Spleen (tissue), 7 donors: ENCODE results near the gene USE1.

ENCODE experiments used
- POLR2A ChIP-seq, 3 donors: fragments of 450-650 bp; IDR thresholded peaks; one replicate each; pipeline ENCODE4 v1.5.1; 2017; ENCODE audit warnings: antibody characterized with exemption in 3 of 3, mild to moderate bottlenecking in 1 of 3
- POLR2AphosphoS5 ChIP-seq, 3 donors: sonication (generic); formaldehyde crosslinking; IDR thresholded peaks; one replicate each; pipeline ENCODE4 v1.5.1; 2017; ENCODE audit warnings: antibody characterized with exemption in 3 of 3
- TF ChIP-seq, protein P1 (sequence below), 11 experiments: fragments of 200-600 bp in 7 of 11; fragments of 450-650 bp in 4 of 11; sonication (generic) in 4 of 11; IDR thresholded peaks in 8 of 11; conservative IDR thresholded peaks in 3 of 11; 1 replicate in 7 of 11; 2 replicates in 4 of 11; pipeline versions ENCODE4 v1.4.0 to v1.8.0; 2016 to 2021; ENCODE audit warnings: antibody characterized with exemption in 11 of 11, inconsistent platforms in 4 of 11, mild to moderate bottlenecking in 1 of 11
- donor health status: DM: no; HTN: no; CAD: no; lungs with moderate emphysema.
- donor health status: DM: no; HTN: no; CAD: no.
- donor health status: DM: no; HTN: no; CAD: no.

DNA sequence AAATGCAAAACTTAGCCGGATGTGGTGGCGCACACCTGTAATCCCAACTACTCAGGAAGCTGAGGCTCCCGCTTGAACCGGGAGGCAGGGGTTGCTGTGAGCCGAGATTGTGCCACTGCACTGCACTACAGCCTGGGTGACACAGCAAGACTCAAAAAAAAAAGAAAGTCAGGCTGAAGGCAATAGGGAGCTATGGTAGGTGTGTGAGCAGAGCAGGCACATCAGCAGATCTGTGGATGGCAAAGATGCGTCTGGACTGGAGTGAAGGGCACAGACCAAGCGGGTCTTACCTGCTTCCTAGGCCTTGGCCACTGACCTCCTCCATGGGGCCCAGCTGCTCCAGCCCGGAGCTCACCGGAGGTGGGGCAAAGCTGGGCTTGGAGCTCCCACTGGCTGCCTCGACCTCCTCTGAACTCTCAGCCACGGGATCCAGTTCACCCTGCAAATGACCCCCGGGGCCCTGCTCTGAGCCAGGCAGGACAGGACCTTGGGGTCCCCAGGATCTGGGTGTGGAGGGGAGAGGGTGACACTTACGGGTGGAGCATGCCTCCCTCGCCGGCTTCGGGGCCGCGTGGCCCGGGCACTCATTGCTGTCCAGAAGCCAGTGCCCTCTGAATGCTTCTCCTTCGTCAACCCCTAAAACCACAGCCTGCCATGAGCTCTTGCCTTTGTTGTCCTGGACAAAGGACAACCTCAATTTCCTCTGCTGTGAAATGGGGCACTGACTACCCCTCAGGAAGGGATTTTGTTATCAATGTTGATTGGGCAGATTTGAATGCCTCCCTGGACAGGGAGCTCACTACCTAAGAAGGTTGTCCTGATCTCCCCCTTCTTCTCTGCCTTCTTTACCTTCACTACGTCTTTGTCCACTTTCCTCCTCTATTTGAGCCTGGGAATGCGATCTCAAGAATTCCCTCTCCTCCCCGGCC lies 48.8 kb downstream of the USE1 start:
- TF ChIP-seq, protein P1, sequence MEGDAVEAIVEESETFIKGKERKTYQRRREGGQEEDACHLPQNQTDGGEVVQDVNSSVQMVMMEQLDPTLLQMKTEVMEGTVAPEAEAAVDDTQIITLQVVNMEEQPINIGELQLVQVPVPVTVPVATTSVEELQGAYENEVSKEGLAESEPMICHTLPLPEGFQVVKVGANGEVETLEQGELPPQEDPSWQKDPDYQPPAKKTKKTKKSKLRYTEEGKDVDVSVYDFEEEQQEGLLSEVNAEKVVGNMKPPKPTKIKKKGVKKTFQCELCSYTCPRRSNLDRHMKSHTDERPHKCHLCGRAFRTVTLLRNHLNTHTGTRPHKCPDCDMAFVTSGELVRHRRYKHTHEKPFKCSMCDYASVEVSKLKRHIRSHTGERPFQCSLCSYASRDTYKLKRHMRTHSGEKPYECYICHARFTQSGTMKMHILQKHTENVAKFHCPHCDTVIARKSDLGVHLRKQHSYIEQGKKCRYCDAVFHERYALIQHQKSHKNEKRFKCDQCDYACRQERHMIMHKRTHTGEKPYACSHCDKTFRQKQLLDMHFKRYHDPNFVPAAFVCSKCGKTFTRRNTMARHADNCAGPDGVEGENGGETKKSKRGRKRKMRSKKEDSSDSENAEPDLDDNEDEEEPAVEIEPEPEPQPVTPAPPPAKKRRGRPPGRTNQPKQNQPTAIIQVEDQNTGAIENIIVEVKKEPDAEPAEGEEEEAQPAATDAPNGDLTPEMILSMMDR (IDR thresholded peaks at IDR 0.05 in 8 of 11, conservative IDR thresholded peaks at IDR 0.05 in 3 of 11), result no peak
- TF ChIP-seq POLR2A (IDR thresholded peaks at IDR 0.05) (no peak), POLR2AphosphoS5 (IDR thresholded peaks at IDR 0.05) (no peak)
